ENCODE data around the gene GNLY.
A peak's percentile ranks its signal among the peaks of the same experiment; 100 is the strongest.

Gene GNLY

DNA sequence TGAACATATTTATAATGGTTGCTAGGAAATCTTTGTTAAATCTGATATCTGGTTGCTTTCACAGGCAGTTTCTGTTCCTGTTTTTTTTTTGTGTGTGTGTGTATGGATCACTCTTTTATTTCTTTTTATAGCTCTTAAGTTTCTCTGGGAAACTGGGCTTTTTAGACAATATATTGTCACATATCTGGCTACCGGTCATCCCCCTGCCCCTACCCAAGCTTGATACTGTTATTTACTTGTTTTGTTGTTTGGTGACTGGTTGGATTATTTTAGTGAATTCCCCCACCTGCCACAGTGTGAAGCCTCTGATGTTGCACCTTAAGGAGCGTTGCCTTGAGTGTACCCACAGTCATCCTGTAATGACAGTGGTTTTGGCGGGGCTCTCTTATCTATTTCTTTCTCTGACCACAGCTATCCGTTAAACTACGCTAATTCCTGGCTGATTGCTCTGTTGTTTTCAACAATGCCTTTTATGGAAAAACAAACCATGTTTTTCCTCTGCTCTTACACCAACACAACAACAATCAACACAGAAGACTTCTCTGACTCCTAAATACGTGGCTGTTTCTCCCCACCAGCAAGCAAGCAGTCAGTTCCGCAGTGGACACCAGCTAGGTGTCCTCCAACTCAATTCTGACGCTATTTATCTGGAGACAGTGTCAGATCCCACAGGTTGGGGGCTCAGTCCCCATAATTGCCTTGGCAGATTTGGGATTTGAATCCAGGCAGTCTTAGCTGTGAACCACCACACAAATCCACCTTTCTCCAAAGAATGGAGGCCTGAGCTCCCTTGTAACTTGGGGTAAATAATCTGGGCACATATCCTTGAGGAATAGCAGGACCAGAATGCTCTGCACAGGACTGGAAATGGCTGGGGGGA lies 10.9 kb downstream of the GNLY start:
- no peak for TF ChIP-seq EZH2phosphoT487 (conservative IDR thresholded peaks at IDR 0.05; ENCODE audit: low read length)
- no peaks in the 10 kb centered on the region for H4K20me1 ChIP-seq (ENCODE audit: low read depth, low read length)
- no peak overlapping the region for H3K4me2 ChIP-seq (ENCODE audit: low read depth, low read length, poor library complexity, severe bottlenecking)
- H3K27me3 ChIP-seq (ENCODE audit: low read length): no peaks in the 10 kb centered on the region
- no peak overlapping the region for H2AFZ ChIP-seq (ENCODE audit: low read depth, low read length, severe bottlenecking)
- no peak overlapping the region for H3K4me3 ChIP-seq (ENCODE audit: insufficient read depth, low read length, poor library complexity, severe bottlenecking)
- H3K9me3 ChIP-seq (ENCODE audit: insufficient read depth, low read length): no peaks in the 10 kb centered on the region
- H3K9ac ChIP-seq (ENCODE audit: low read length): no peak overlapping the region
- no peaks in the 10 kb centered on the region for H3K36me3 ChIP-seq (ENCODE audit: low read length)
- H3K79me2 ChIP-seq (ENCODE audit: insufficient read depth, low read length): no peaks in the 10 kb centered on the region
- H3K9me2 ChIP-seq (replicated peaks; ENCODE audit: insufficient read depth, low read length): no peaks in the 10 kb centered on the region
- no peaks in the 10 kb centered on the region for H3F3A ChIP-seq (ENCODE audit: insufficient read depth)
- H3K27ac ChIP-seq (ENCODE audit: low read depth, low read length): no peak overlapping the region

DNA sequence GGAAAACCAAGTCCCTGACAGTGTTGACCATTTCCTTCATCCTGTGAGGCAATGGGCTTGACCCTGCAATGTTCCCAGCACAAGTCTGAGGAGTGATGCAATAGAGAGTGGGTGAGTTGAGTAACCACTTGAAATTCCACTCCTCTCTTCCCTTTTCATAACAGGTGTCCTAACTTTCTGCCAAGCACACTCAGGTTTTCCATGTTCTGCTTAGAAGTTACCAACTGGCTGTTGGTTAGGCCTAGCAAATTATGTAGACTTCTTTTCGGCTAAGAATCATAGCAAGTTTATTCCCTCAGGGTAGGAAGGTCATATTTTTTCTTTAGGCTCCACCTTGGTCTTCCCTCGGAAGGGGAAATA lies 11.5 kb downstream of the GNLY start:
- H3K27ac ChIP-seq (ENCODE audit: low read depth, low read length): no peak overlapping the region
- H3K4me2 ChIP-seq (ENCODE audit: low read depth, low read length, poor library complexity, severe bottlenecking): no peak overlapping the region

DNA sequence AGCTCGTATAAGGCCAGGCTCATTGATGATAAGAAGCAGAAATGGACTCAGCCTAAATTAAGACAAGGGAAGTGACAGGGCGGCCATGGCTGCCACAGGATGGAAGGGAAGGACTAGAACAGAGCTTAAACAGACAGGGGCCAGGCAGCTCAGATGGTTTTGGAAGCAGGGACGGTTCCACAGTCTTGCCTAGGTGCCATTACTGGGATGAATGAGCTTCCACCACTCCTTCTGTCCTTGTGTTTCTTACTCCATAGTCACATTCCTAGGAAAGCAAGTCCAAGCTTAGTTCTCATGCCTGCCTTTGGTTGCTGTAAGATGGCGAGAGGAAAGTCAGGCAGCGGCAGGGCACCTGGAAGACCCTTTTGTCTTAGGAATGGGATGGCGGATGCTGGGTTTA lies 11.9 kb downstream of the GNLY start:
- Histone ChIP-seq H3K27ac (ENCODE audit: low read depth, low read length) (no peak overlapping the region), H2AFZ (ENCODE audit: low read depth, low read length, severe bottlenecking) (no peak overlapping the region), H3K4me3 (ENCODE audit: insufficient read depth, low read length, poor library complexity, severe bottlenecking) (no peak overlapping the region), H3K27me3 (ENCODE audit: low read length) (no peaks in the 10 kb centered on the region), H3K36me3 (ENCODE audit: low read length) (no peaks in the 10 kb centered on the region), H3F3A (ENCODE audit: insufficient read depth) (no peaks in the 10 kb centered on the region), H3K79me2 (ENCODE audit: insufficient read depth, low read length) (no peaks in the 10 kb centered on the region), H3K9ac (ENCODE audit: low read length) (no peak overlapping the region), H3K4me2 (ENCODE audit: low read depth, low read length, poor library complexity, severe bottlenecking) (no peak overlapping the region), H3K9me2 (replicated peaks; ENCODE audit: insufficient read depth, low read length) (no peaks in the 10 kb centered on the region), H4K20me1 (ENCODE audit: low read depth, low read length) (no peaks in the 10 kb centered on the region), H3K9me3 (ENCODE audit: insufficient read depth, low read length) (no peaks in the 10 kb centered on the region)
- TF ChIP-seq, protein P1, sequence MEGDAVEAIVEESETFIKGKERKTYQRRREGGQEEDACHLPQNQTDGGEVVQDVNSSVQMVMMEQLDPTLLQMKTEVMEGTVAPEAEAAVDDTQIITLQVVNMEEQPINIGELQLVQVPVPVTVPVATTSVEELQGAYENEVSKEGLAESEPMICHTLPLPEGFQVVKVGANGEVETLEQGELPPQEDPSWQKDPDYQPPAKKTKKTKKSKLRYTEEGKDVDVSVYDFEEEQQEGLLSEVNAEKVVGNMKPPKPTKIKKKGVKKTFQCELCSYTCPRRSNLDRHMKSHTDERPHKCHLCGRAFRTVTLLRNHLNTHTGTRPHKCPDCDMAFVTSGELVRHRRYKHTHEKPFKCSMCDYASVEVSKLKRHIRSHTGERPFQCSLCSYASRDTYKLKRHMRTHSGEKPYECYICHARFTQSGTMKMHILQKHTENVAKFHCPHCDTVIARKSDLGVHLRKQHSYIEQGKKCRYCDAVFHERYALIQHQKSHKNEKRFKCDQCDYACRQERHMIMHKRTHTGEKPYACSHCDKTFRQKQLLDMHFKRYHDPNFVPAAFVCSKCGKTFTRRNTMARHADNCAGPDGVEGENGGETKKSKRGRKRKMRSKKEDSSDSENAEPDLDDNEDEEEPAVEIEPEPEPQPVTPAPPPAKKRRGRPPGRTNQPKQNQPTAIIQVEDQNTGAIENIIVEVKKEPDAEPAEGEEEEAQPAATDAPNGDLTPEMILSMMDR (IDR thresholded peaks at IDR 0.05; ENCODE audit: insufficient read depth, low read length, poor library complexity, severe bottlenecking): no peak
- no peak for TF ChIP-seq EZH2phosphoT487 (conservative IDR thresholded peaks at IDR 0.05; ENCODE audit: low read length)

More for the DNA sequence above, 11.5 kb downstream of the GNLY start:
- no peaks in the 10 kb centered on the region for H4K20me1 ChIP-seq (ENCODE audit: low read depth, low read length)
- no peaks in the 10 kb centered on the region for H3K9me3 ChIP-seq (ENCODE audit: insufficient read depth, low read length)
- H3K36me3 ChIP-seq (ENCODE audit: low read length): no peaks in the 10 kb centered on the region
- no peak overlapping the region for H3K4me3 ChIP-seq (ENCODE audit: insufficient read depth, low read length, poor library complexity, severe bottlenecking)
- TF ChIP-seq, protein P1 (IDR thresholded peaks at IDR 0.05; ENCODE audit: insufficient read depth, low read length, poor library complexity, severe bottlenecking): no peak
- no peak for TF ChIP-seq EZH2phosphoT487 (conservative IDR thresholded peaks at IDR 0.05; ENCODE audit: low read length)
- H3K9me2 ChIP-seq (replicated peaks; ENCODE audit: insufficient read depth, low read length): no peaks in the 10 kb centered on the region
- H3F3A ChIP-seq (ENCODE audit: insufficient read depth): no peaks in the 10 kb centered on the region
- H3K27me3 ChIP-seq (ENCODE audit: low read length): no peaks in the 10 kb centered on the region
- H2AFZ ChIP-seq (ENCODE audit: low read depth, low read length, severe bottlenecking): no peak overlapping the region
- H3K79me2 ChIP-seq (ENCODE audit: insufficient read depth, low read length): no peaks in the 10 kb centered on the region
- no peak overlapping the region for H3K9ac ChIP-seq (ENCODE audit: low read length)

DNA sequence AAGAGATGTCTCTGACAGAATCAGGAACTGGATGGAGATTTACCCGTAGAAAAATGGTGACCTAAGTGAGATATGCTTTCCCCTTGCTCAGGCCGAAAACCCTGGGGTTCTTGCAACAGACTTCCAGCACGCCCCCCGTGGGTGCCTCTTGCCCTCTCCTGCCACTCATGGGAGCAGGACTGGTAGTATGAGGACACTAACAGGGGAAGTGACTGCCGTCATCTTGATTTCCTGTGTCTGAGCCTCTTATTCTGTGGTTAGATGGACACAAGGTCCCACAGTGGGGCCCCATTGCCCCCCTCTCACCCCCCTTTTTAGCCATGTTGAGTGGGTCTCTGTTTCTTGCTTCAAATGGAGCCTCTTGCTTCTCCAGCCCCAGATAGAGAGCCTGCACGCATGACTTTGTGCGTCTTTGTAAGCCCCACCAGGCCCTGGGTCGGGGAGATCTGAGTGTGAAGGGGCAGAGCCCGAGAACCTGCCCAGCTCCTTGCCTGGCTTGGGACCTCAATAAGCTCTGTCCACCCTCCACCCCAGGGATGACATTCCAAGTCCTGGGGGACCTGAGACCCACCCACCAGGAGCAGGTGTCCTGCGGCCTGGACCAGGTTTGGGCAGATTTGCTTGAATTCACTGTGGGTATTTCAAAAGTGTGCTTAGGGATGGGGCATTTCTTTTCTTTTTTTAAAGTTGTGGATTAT lies 12.6 kb downstream of the GNLY start:
- no peaks in the 10 kb centered on the region for H3K36me3 ChIP-seq (ENCODE audit: low read length)
- no peaks in the 10 kb centered on the region for H3K9me2 ChIP-seq (replicated peaks; ENCODE audit: insufficient read depth, low read length)
- no peaks in the 10 kb centered on the region for H3F3A ChIP-seq (ENCODE audit: insufficient read depth)
- no peak overlapping the region for H3K27ac ChIP-seq (ENCODE audit: low read depth, low read length)
- no peak overlapping the region for H3K9ac ChIP-seq (ENCODE audit: low read length)
- no peaks in the 10 kb centered on the region for H3K27me3 ChIP-seq (ENCODE audit: low read length)
- H3K79me2 ChIP-seq (ENCODE audit: insufficient read depth, low read length): no peaks in the 10 kb centered on the region
- peak overlapping the region; percentile 15 for H2AFZ ChIP-seq (ENCODE audit: low read depth, low read length, severe bottlenecking)
- H4K20me1 ChIP-seq (ENCODE audit: low read depth, low read length): no peaks in the 10 kb centered on the region
- no peaks in the 10 kb centered on the region for H3K9me3 ChIP-seq (ENCODE audit: insufficient read depth, low read length)
- TF ChIP-seq, protein P1 (IDR thresholded peaks at IDR 0.05; ENCODE audit: insufficient read depth, low read length, poor library complexity, severe bottlenecking): no peak
- no peak for TF ChIP-seq EZH2phosphoT487 (conservative IDR thresholded peaks at IDR 0.05; ENCODE audit: low read length)
- no peak overlapping the region for H3K4me3 ChIP-seq (ENCODE audit: insufficient read depth, low read length, poor library complexity, severe bottlenecking)
- no peak overlapping the region for H3K4me2 ChIP-seq (ENCODE audit: low read depth, low read length, poor library complexity, severe bottlenecking)
